Adrenal gland (tissue), 5 donors: ENCODE measurements around the gene MSMP.

ENCODE experiments used
- CTCF ChIP-seq, 6 experiments: fragments of 450-650 bp in 4 of 6; fragments of 200-600 bp in 2 of 6; sonication (generic) in 1 of 6; IDR thresholded peaks; 1 replicate in 5 of 6; 2 replicates in 1 of 6; pipeline versions ENCODE4 v1.5.1 to v1.8.0; 2016 to 2021; ENCODE audit warnings: antibody characterized with exemption in 6 of 6, mild to moderate bottlenecking in 2 of 6, moderate library complexity in 1 of 6
- POLR2A ChIP-seq, 2 donors: fragments of 450-650 bp; IDR thresholded peaks; one replicate each; pipeline ENCODE4 v1.6.1; 2017; ENCODE audit warnings: antibody characterized with exemption in 2 of 2, mild to moderate bottlenecking in 2 of 2, moderate library complexity in 1 of 2
- donor health status: DM: no; HTN: no; CAD: no.

GRCh38 chr9:35706951-35707350, 47.1 kb downstream of the MSMP start:
- TF ChIP-seq CTCF (IDR thresholded peaks at IDR 0.05) (no peak), POLR2A (IDR thresholded peaks at IDR 0.05) (no peak)
